ENCODE results near the gene SCN2B. TPM values are rescaled to one million over a fixed set of nuclear protein-coding genes. Genes with fewer than 3 reads are reported as not detected.

SCN2B gene
- total RNA-seq, 2 experiments from 2014 or later = not detected

GRCh38 chr11:118128721-118129470 is 47.5 kb downstream of the SCN2B start:
- Mint-ChIP-seq H3K36me3 (no peaks in the 10 kb centered on the region), H3K27me3 (peaks cover 22% of the 10 kb centered on the region), H3K9me3 (ENCODE audit: low read depth) (no peaks in the 10 kb centered on the region), H3K4me1 (peaks cover 11% of the 10 kb centered on the region), H3K27ac (no peak overlapping the region), H3K4me3 (no peak overlapping the region)
- DNase-seq (no peak), ATAC-seq (no peak)
- CTCF ChIA-PET = interaction anchor here (0.8 kb wide), 1 partner anchor 42 kb away, joined by 3 read pairs; no protein-coding TSS in a partner anchor

- no peak for ATAC-seq
These were observed 48.1 kb downstream of the SCN2B start for GRCh38 chr11:118128310-118128709.

GRCh38 chr11:118126082-118126838 is 50.2 kb downstream of the SCN2B start:
- no peak overlapping the region for H3K4me3 Mint-ChIP-seq
- H3K4me1 Mint-ChIP-seq = peaks cover 11% of the 10 kb centered on the region
- H3K9me3 Mint-ChIP-seq (ENCODE audit: low read depth) = no peaks in the 10 kb centered on the region
- H3K27me3 Mint-ChIP-seq = peaks cover 15% of the 10 kb centered on the region
- H3K36me3 Mint-ChIP-seq = peaks cover 2% of the 10 kb centered on the region
- DNase-seq (no peak), ATAC-seq (peak; percentile 51)
- CTCF ChIA-PET = no interaction called here
- H3K27ac Mint-ChIP-seq = peak overlapping the region; percentile 18

More at GRCh38 chr11:118128310-118128709, 48.1 kb downstream of the SCN2B start:
- H3K27me3 Mint-ChIP-seq = peaks cover 19% of the 10 kb centered on the region
- no peak for DNase-seq
- H3K27ac Mint-ChIP-seq = no peak overlapping the region
- CTCF ChIA-PET = interaction anchor here (0.8 kb wide), 1 partner anchor 43 kb away, joined by 3 read pairs; no protein-coding TSS in a partner anchor
- H3K4me1 Mint-ChIP-seq = peaks cover 11% of the 10 kb centered on the region
- H3K36me3 Mint-ChIP-seq = no peaks in the 10 kb centered on the region
- no peaks in the 10 kb centered on the region for H3K9me3 Mint-ChIP-seq (ENCODE audit: low read depth)
- H3K4me3 Mint-ChIP-seq = no peak overlapping the region

GRCh38 chr11:118124929-118125535 is 51.4 kb downstream of the SCN2B start:
- no peak overlapping the region for H3K27ac Mint-ChIP-seq
- H3K9me3 Mint-ChIP-seq (ENCODE audit: low read depth) = peaks cover 10% of the 10 kb centered on the region
- CTCF ChIA-PET = interaction anchor here (0.5 to 1.2 kb wide), 5 partner anchors 11 to 171 kb away, joined by 3 to 5 read pairs (median 3); no protein-coding TSS in a partner anchor
- H3K4me3 Mint-ChIP-seq = no peak overlapping the region
- peaks cover 9% of the 10 kb centered on the region for H3K27me3 Mint-ChIP-seq
- ATAC-seq = no peak
- H3K36me3 Mint-ChIP-seq = peaks cover 8% of the 10 kb centered on the region
- DNase-seq = no peak
- peaks cover 11% of the 10 kb centered on the region for H3K4me1 Mint-ChIP-seq

GRCh38 chr11:118120793-118121192 is 55.6 kb downstream of the SCN2B start:
- CTCF ChIA-PET = interaction anchor here (0.9 kb wide), 1 partner anchor 50 kb away, joined by 3 read pairs; no protein-coding TSS in a partner anchor
- ATAC-seq (no peak), DNase-seq (no peak)
- H3K4me3 Mint-ChIP-seq = no peak overlapping the region
- no peak overlapping the region for H3K27ac Mint-ChIP-seq
- H3K9me3 Mint-ChIP-seq (ENCODE audit: low read depth) = peaks cover 15% of the 10 kb centered on the region
- peaks cover 16% of the 10 kb centered on the region for H3K36me3 Mint-ChIP-seq
- H3K27me3 Mint-ChIP-seq = no peaks in the 10 kb centered on the region
- peaks cover 26% of the 10 kb centered on the region for H3K4me1 Mint-ChIP-seq

GRCh38 chr11:118117790-118118601 is 58.4 kb downstream of the SCN2B start:
- H3K4me3 Mint-ChIP-seq = peak overlapping the region; percentile 46
- peaks cover 16% of the 10 kb centered on the region for H3K36me3 Mint-ChIP-seq
- peaks cover 15% of the 10 kb centered on the region for H3K9me3 Mint-ChIP-seq (ENCODE audit: low read depth)

GRCh38 chr11:118115048-118115447 is 61.4 kb downstream of the SCN2B start:
- CTCF ChIA-PET = interaction anchor here (0.6 to 1.5 kb wide), 2 partner anchors 56 to 62 kb away, joined by 4 to 5 read pairs; no protein-coding TSS in a partner anchor
- peaks cover 8% of the 10 kb centered on the region for H3K36me3 Mint-ChIP-seq
- H3K4me1 Mint-ChIP-seq = peaks cover 58% of the 10 kb centered on the region
- peaks cover 5% of the 10 kb centered on the region for H3K9me3 Mint-ChIP-seq (ENCODE audit: low read depth)
- peak overlapping the region; percentile 4 for H3K27ac Mint-ChIP-seq
- no peak overlapping the region for H3K4me3 Mint-ChIP-seq
- no peaks in the 10 kb centered on the region for H3K27me3 Mint-ChIP-seq
- DNase-seq = no peak
- ATAC-seq = no peak

More at GRCh38 chr11:118117790-118118601, 58.4 kb downstream of the SCN2B start:
- CTCF ChIA-PET = interaction anchor here (0.9 to 2.8 kb wide), 4 partner anchors 10 to 65 kb away, joined by 3 to 11 read pairs (median 6); no protein-coding TSS in a partner anchor
- peak overlapping the region; percentile 74 for H3K27ac Mint-ChIP-seq
- H3K27me3 Mint-ChIP-seq = no peaks in the 10 kb centered on the region
- ATAC-seq (peak; percentile 85), DNase-seq (peak; percentile 75)
- H3K4me1 Mint-ChIP-seq = peaks cover 50% of the 10 kb centered on the region

- Mint-ChIP-seq H3K9me3 (ENCODE audit: low read depth) (peaks cover 4% of the 10 kb centered on the region), H3K27me3 (no peaks in the 10 kb centered on the region), H3K4me3 (no peak overlapping the region), H3K36me3 (peaks cover 5% of the 10 kb centered on the region), H3K4me1 (peaks cover 58% of the 10 kb centered on the region), H3K27ac (peak overlapping the region; percentile 5)
- DNase-seq (no peak), ATAC-seq (peak; percentile 35)
- CTCF ChIA-PET = interaction anchor here (1.0 to 1.7 kb wide), 5 partner anchors 11 to 281 kb away, joined by 3 to 6 read pairs (median 4); no protein-coding TSS in a partner anchor
These were observed 62.2 kb downstream of the SCN2B start for GRCh38 chr11:118114266-118114665.

GRCh38 chr11:118112711-118113430 is 63.6 kb downstream of the SCN2B start:
- Mint-ChIP-seq H3K27ac (no peak overlapping the region), H3K9me3 (ENCODE audit: low read depth) (no peaks in the 10 kb centered on the region), H3K4me3 (no peak overlapping the region), H3K27me3 (no peaks in the 10 kb centered on the region), H3K4me1 (peaks cover 49% of the 10 kb centered on the region), H3K36me3 (no peaks in the 10 kb centered on the region)
- ATAC-seq (no peak), DNase-seq (no peak)
- CTCF ChIA-PET = interaction anchor here (0.6 to 1.7 kb wide), 4 partner anchors 16 to 279 kb away, joined by 3 to 6 read pairs (median 3); no protein-coding TSS in a partner anchor

Data from activated CD8-positive, alpha-beta memory T cell treated with anti-CD3 and anti-CD28 coated beads, Interleukin-2, amount 10 ng/mL, durations not matched to agents 7 days and 5 days (primary cell).